Measurements from ENCODE around the gene ESRRA. TPM values are rescaled to one million over a fixed set of nuclear protein-coding genes. Genes with fewer than 3 reads are reported as not detected.
A peak's percentile ranks its signal among the peaks of the same experiment; 100 is the strongest.

The ESRRA gene
- total and polyA plus RNA-seq, 2 of the 8 experiments (the other 6 are each of a cell fraction or from before 2014, with no cell fraction given), result 18.2 to 37.0 TPM

DNA sequence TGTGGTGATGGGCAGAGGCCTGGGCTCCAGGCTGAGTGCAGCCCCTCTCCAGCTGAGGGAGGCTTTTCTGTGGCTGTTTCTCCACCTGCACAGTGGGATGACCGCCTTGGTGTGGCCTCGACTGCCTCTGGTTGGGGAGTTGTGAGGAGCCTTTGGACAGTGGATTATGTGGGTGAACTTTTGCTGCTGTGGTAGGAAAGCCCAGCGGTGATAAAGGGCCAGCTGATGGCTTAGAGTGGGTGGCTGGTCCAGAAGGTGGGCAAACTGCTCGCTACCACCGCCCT lies 1.4 kb upstream of the ESRRA start:
- Histone ChIP-seq H3K9ac (replicated peaks in 1 of 4; ENCODE audit: extremely low read depth in 1 of 4, low read depth in 3 of 4, low read length in 3 of 4) (peak overlapping the region in 1 of 4 experiments; percentile 88; a peak in 1 of 7 replicates), H3K18ac (ENCODE audit: extremely low read depth, low read length) (peak overlapping the region; percentile 85), H3K56ac (replicated peaks; ENCODE audit: insufficient read length, low read depth, low read length) (no peak overlapping the region), H3K4me1 (replicated peaks in 1 of 4; ENCODE audit: control insufficient read depth in 3 of 4, insufficient read depth in 4 of 4, low read length in 3 of 4) (peaks cover 3 to 22% (median 19%) of the 10 kb centered on the region in 4 experiments; a peak in 6 of 7 replicates), H3K27me3 (replicated peaks in 1 of 4; ENCODE audit: control insufficient read depth in 3 of 4, extremely low read depth in 1 of 4, insufficient read depth in 3 of 4, low read length in 3 of 4) (peaks cover 18 to 35% (median 23%) of the 10 kb centered on the region in 4 experiments), H3K4me2 (ENCODE audit: insufficient read depth in 1 of 2, low read depth in 2 of 2, low read length in 2 of 2) (peak overlapping the region; percentile 38 to 74), H2AK5ac (ENCODE audit: low read depth, low read length) (no peak overlapping the region), H2BK12ac (ENCODE audit: low read depth, low read length) (0 out of 2 replicates have a peak overlapping the region, but pooled peaks have one; percentile 1), H2BK20ac (ENCODE audit: low read length) (no peak overlapping the region), H3K23me2 (ENCODE audit: low read depth, low read length) (peaks cover 15% of the 10 kb centered on the region; the same call in 1 of the 2 replicates), H3K14ac (ENCODE audit: insufficient read length) (no peak overlapping the region), H4K5ac (ENCODE audit: insufficient read length, low read depth, low read length) (no peak overlapping the region), H3K23ac (ENCODE audit: insufficient read length) (no peak overlapping the region), H4K20me1 (replicated peaks in 1 of 2; ENCODE audit: control insufficient read depth in 1 of 2, insufficient read depth in 2 of 2, low read length in 2 of 2) (peaks cover 2 to 3% of the 10 kb centered on the region in 2 experiments), H2BK5ac (ENCODE audit: low read depth, low read length) (no peak overlapping the region; the same call in 1 of the 2 replicates), H4K91ac (replicated peaks; ENCODE audit: insufficient read length, low read length) (no peak overlapping the region), H3K79me1 (ENCODE audit: low read depth, low read length) (peaks cover 11% of the 10 kb centered on the region; the same call in 1 of the 2 replicates), H3K79me2 (ENCODE audit: control insufficient read depth in 1 of 2, insufficient read depth in 2 of 2, low read length in 2 of 2) (peaks cover 0 to 17% of the 10 kb centered on the region in 2 experiments; a peak in 2 of 4 replicates), H3K4me3 (ENCODE audit: extremely low read depth in 1 of 4, insufficient read depth in 2 of 4, low read depth in 3 of 4, low read length in 4 of 4) (peak overlapping the region in 3 of 4 experiments; percentile 57 to 71 (median 59); a peak in 6 of 8 replicates), H3K36me3 (ENCODE audit: control insufficient read depth in 2 of 4, insufficient read depth in 4 of 4, low read length in 3 of 4) (no peaks in the 10 kb centered on the region; a peak in 1 of 8 replicates), H3K4ac (replicated peaks; ENCODE audit: insufficient read length, low read depth, low read length) (no peak overlapping the region), H4K8ac (ENCODE audit: extremely low read depth, insufficient read depth, low read length) (no peak overlapping the region), H2AFZ (ENCODE audit: low read length) (no peak overlapping the region), H2BK15ac (ENCODE audit: low read length) (no peak overlapping the region), H3K9me3 (ENCODE audit: insufficient read depth in 2 of 2, low read depth in 1 of 2, low read length in 1 of 2) (no peaks in the 10 kb centered on the region; a peak in 1 of 4 replicates), H3K27ac (ENCODE audit: low read depth, low read length) (no peak overlapping the region), H2BK120ac (replicated peaks; ENCODE audit: low read depth, low read length) (no peak overlapping the region)
- ChIA-PET CTCF (ENCODE audit: partially characterized antibody) (interaction anchor here (0.9 to 20.8 kb wide), 18 partner anchors 9 to 341 kb away, joined by 3 to 614 read pairs (median 10); partner anchors contain the start of genes BAD, CCDC88B, FERMT3 and GPR137), POLR2A (ENCODE audit: partially characterized antibody) (interaction anchor here (0.9 to 5.6 kb wide), 21 partner anchors 9 to 384 kb away, joined by 3 to 57 read pairs (median 6); partner anchors contain the start of genes BAD, FERMT3, FKBP2 and GPR137)
- no peak for DNase-seq (ENCODE audit: low read depth in 1 of 2, low spot score in 2 of 2)
- FAIRE-seq, result no peak
- 41% methylated on average over 5 of the region's 5 CpGs; no CpG with 5 or more reads in 1 of the 2 experiments for WGBS, 2 experiments (ENCODE audit: extremely low coverage in 1 of 2, insufficient coverage in 1 of 2, insufficient read length in 1 of 2, insufficient replicate concordance in 2 of 2, low coverage in 1 of 2, low lambda C conversion rate in 2 of 2, missing lambda C conversion rate in 1 of 2)
- no peak for TF ChIP-seq CTBP2 (IDR thresholded peaks at IDR 0.05; ENCODE audit: borderline replicate concordance, insufficient read depth, insufficient read length, low read length)
- TF ChIP-seq CBX8 (IDR thresholded peaks at IDR 0.05; ENCODE audit: borderline replicate concordance, low read depth, low read length), result no peak
- TF ChIP-seq TBP (IDR thresholded peaks at IDR 0.05; ENCODE audit: low read depth, low read length), result no peak
- TF ChIP-seq EZH2 (IDR thresholded peaks at IDR 0.05; ENCODE audit: low read depth, low read length, severe bottlenecking), result no peak
- no peak for TF ChIP-seq POLR2AphosphoS5 (IDR thresholded peaks at IDR 0.05; ENCODE audit: low read depth, low read length)
- no peak for TF ChIP-seq POLR2A (IDR thresholded peaks at IDR 0.05; ENCODE audit: control extremely low read depth in 1 of 2, low read depth in 2 of 2, low read length in 2 of 2)
- no peak for TF ChIP-seq GTF2F1 (IDR thresholded peaks at IDR 0.05; ENCODE audit: borderline replicate concordance, low read depth, low read length)
